GM19463 (cell line): Measurements from ENCODE around the gene PRPSAP1.
"Not testable (repeated sequence)": the region's sequence is repeated elsewhere in the genome, so short reads cannot be mapped to it uniquely, and the experiment has no call there.

Source experiments
- ATAC-seq: cut with Tn5 transposase; IDR thresholded peaks from one replicate; pipeline ENCODE4 v1.9.1; 2021; ENCODE audit warnings: mild to moderate bottlenecking, moderate library complexity; ENCODE audit not compliant: unreplicated experiment

Gene PRPSAP1

GRCh38 chr17:76278268-76278908 lies 75.3 kb downstream of the PRPSAP1 start:
- no peak for ATAC-seq

DNA sequence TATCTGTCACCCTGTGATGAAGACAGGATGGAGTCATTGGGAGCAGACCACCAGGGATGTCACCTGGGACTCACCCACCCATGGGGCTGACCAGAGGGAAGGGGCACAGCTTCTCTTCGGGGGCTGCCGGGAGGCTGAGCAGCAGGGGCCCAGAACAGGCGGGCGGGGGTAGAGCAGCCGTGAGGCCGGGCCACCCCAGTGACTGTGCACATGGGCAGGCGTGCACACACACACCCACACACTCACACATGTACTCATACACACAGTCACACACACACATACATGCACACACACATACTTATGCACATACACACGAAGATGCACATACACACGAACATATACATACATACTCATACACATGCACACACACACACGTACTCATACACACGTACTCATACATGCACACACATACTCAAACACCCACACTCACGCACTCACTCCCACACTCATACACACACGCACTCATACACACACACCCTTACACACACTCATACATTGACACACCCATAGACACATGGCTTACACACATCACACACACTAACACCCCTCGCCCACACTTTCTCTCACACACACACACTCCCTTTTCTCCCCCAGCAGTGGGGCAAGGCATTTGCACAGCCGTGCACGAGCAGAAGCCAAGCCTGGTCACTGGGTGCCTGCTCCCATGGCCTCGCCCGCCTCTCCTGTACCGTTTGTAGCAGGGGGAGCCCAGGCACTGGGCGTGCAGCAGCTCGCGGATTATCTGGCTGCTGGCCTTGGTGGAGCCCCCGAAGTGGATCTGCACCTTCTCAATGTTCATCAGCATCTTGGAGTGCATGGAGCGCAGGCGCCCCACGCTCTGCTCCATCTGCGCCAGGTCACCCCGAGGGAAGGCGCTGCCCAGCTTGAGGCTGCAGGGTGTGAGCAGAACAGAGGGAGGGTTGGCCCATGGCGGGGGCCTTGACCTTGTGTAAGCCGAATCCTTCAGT lies 76.1 kb downstream of the PRPSAP1 start:
- ATAC-seq: no peak

DNA sequence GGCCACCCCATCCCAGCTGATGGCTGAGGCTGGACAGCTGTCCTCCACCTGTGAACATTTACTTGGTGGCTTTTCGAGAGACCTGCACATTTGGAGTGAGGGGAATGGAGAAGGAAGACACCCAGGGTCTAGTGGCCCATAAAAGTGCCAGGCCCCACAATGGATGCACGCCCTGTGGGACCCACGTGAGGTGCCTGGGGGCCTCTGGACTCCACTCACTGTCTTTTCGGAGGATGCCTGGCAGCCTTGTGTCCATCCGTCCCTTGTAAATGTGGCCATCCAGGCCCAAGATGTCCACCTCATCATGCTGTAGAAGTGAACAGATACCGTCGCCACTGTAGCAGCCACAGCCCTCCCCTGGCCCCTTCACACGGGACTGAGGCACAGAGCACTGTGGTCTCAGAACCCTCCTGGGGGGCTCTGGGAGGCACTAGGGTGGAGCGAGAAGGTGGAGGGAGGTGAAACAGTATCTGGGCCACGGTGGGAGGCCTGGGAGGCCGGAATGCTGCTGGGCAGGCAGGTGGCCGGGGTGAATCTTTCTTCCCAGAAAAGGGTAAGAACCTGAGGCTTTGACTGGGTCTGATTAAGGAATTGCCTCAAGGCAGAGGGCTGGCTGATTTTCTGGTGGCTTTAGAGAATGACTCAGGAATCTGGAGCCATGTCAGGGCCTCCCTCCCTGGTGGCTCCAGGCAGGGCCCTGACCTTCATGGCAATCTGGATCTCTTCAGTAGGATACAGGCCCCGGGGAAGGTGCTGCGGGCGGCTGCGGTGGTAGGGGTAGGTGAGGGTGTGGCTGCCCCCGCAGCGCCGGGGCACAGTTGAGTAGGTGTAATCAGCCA lies 77.0 kb downstream of the PRPSAP1 start:
- no peak for ATAC-seq

GRCh38 chr17:76276069-76276431 lies 77.7 kb downstream of the PRPSAP1 start:
- ATAC-seq: no peak

DNA sequence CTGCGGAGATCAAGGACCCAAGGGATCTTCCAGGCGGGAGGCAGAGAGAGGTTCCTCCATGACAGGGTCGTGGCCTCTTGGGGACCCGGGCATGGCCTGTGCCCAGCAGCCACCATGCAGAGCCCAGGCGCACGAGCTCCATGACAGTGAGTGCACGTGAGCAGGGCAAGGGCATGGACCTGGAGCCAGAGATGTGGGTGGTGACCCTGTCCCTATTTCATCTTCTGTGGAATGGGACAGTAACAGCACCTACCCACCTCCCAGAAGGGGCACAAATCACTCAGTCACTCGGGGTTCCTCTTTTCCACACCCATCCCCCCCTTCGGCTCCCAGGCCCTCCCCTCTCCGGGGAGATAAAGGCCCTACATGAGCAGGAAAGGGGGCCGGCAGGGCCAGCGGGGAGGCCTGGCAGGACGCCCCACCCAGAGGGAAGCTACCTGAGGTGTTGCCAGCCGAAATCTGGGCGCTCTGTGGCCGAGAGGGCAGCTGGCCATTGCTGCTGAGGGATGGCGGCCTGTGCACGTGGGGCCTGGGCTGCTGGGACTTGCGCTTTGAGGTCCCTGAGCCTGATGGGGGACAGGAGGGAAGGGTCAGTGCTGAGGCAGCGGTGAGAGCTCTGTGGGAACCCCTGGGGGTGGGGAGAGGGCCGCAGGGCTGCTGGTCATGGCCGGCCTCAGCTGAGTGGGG lies 78.2 kb downstream of the PRPSAP1 start:
- no peak for ATAC-seq

GRCh38 chr17:76274112-76274956 lies 79.4 kb downstream of the PRPSAP1 start:
- no peak for ATAC-seq

- no peak for ATAC-seq
These were observed 80.1 kb downstream of the PRPSAP1 start for GRCh38 chr17:76273445-76274111.

- peak; percentile 24 for ATAC-seq
These were observed 80.9 kb downstream of the PRPSAP1 start for GRCh38 chr17:76272541-76273444.

DNA sequence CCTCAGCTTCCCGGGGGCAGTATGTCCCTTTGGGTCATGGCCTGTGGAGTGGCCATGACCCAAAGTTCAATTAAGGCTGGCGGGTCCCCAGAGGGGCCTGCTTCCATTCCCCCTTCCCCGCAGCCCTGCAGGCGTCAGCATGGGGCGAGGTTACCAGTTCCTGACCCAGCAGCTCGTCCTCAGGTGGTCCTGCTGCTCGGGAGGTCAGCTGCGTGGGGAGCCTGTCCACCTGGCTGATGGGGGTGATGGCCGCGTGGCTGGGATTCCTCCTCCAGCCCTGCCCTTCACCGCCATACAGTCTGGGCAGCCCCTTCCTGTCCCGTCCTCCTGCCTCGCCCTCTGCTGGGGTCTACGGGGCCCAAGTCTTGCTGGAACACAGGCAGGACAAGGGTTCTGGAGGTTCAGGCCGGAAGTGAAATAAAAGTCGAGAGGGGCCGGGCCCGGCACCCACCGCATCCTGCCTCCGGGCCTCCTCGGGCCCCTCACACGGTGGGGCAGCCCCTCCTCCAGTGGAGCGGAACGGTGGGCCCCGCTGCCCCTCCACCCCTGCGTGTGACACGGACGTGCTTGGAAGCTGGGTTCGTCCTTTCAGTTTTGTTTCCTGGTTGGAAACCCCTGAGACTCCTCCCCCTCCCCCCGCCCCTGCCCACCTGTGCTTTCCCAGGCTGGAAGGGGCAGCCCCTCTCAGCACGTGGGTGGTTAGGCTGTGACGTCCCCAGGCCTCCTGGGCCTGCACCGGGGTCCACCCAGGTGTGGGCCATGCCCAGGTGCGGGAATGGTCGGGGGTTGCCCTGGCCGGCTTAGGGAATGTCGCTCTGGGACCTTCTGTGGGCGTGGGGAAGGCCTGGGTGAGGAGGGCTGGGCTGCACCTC lies 81.8 kb downstream of the PRPSAP1 start:
- peak; percentile 45 for ATAC-seq

DNA sequence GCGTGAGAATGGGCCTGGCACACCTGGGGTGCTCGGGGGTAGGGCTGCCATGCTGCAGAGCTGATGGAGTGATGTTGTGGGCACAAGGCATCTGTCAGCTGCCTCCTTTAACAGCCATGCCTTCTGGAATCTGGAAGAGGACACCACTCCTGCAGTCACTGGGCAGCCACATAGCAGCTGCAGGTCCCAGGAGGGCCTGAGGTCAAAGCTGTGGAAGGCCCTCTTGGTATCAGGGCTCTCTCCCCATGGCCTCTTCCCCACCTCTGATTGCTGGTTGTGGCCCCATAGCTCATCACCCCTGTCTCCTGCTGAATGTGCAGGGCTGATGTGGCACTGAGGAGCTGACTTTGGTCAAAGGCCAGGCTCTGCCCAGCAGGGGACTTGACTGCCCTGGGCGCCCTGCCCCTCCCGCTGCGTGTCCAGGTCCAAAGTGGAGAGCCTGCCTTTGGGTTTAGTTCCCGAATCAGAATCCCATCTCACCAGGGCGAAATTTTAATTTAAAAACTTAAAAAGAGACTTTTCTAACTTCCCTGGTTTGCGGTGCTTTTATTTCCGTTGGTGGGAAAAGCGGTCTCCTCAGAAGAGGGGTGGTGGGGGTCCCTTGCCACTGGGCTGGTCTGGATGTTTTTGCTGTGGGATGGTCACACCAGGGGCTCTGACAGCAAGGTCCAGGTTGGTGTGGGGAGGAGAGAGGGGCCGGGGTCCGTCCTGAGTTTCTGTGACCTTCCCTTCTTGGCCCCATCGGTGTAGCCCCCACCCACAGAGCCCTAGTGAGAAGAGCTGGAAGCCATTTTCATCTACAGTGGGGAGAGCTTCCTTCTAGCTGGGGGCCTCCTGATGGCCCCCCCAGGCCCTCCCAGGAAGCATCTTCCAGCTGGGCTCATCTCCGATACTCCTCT lies 82.7 kb downstream of the PRPSAP1 start:
- no peak for ATAC-seq

DNA sequence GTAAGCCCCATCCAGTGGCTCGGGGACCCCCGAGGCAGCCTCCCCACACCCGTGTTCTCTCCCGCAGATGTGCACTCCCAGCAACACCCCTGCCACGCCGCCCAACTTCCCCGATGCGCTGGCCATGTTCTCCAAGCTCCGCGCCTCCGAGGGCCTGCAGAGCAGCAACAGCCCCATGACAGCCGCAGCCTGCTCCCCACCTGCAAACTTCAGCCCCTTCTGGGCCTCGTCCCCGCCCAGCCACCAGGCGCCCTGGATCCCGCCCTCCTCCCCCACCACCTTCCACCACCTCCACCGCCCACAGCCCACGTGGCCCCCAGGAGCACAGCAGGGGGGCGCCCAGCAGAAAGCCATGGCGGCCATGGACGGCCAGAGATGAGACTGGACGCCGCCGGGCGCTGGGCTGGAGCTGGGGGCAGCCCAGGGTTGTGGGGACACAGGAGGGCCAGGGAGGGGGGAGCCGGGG lies 83.6 kb downstream of the PRPSAP1 start:
- ATAC-seq: no peak

DNA sequence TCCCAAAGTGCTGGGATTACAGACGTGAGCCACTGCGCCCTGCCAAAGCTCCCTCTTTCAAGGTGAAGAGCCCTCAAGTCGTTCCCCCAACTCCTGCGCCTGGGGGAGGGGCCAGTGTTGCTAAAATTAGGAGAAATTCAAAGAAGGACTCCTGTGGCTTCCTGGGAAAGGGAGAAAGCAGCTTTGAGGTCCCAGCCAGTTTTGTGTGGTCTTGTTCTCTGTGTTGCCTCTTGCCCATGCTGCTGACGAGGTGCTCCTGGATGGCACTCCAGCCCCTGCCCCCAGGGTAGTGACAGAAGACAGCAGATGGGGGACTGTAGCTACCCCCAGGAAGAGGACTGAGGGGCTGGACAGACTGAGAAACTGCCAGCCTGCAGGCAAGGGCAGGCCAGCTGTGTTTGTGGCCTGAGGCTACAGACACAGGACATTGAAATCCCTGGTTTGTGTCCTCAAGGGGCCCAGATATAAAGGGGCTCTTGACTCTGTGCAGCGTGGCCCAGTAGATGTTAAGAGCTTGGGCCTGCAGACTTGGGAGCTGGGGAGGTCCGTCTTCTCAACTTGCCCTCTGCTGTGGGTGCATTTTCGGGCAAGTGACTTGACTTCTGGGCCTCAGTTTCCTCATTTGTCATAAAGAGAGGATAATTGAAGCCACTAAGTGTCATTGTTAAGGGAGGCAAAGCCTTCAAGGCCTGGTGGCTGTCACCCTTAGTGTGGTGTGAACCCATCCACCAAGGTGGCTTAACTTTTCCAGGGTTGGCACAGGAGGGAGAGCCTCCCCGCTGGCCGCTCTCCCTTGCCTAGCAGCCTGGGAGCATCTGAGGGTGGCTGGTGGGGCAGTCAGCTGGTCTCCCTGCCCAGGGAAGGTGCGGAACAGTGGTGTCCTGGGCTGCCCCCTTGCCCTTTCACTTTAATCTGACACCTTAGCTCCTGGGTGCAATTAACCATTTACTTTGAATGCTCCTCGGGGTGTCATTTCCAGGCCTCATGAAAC lies 84.4 kb downstream of the PRPSAP1 start:
- ATAC-seq: no peak

- ATAC-seq: no peak
These were observed 85.5 kb downstream of the PRPSAP1 start for GRCh38 chr17:76268015-76268749.

GRCh38 chr17:76267581-76268001 lies 86.1 kb downstream of the PRPSAP1 start:
- ATAC-seq: not testable (repeated sequence)
